IMR-90 (cell line): Measurements from ENCODE around the gene MAGEB17. TPM values are rescaled to one million over a fixed set of nuclear protein-coding genes. Genes with fewer than 3 reads are reported as not detected.
A peak's percentile ranks its signal among the peaks of the same experiment; 100 is the strongest.

Experiments
- ATAC-seq: fragments of 200-7000 bp; cut with Tn5 transposase; 2 replicates; pipeline ENCODE4 v1.9.1; 2020; ENCODE audit warnings: low read depth, mild to moderate bottlenecking, moderate library complexity
- BruUV-seq: library from RNA; stranded (reverse); fragments of 400-500 nt; replicated peaks from 2 replicates; lab custom pipeline; 2021; lab: Mats Ljungman, UMichigan
- CTCF ChIA-PET: fragments of 300-600 bp; formaldehyde crosslinking; extraction: SDS; loops from one replicate; lab custom pipeline; 2021; ENCODE audit warnings: antibody characterized with exemption; lab: Yijun Ruan, JAX
- POLR2A ChIA-PET: fragments of 300-600 bp; sonication (Branson Sonifier 250); formaldehyde crosslinking; loops from one replicate; lab custom pipeline; 2022; ENCODE audit warnings: antibody characterized with exemption; ENCODE audit not compliant: unreplicated experiment; lab: Charles Lee
- DNase-seq: peaks from one replicate; pipeline ENCODE4 v3.0.0; 2013
- H2AFZ ChIP-seq: replicated peaks from 2 replicates; pipeline ENCODE3; 2013; ENCODE audit warnings: low read length, mild to moderate bottlenecking; ENCODE audit not compliant: poor library complexity
- H2AK5ac ChIP-seq: 2 replicates; pipeline ENCODE4 v1.6.1; 2013; ENCODE audit warnings: low read depth, low read length, inconsistent platforms
- H2AK9ac ChIP-seq: replicated peaks from 2 replicates; pipeline ENCODE3; 2013; ENCODE audit warnings: mild to moderate bottlenecking, low read depth, low read length, moderate library complexity; ENCODE audit not compliant: poor library complexity
- H2BK120ac ChIP-seq: 2 replicates; pipeline ENCODE4 v1.6.1; 2013; ENCODE audit warnings: low read depth, low read length, inconsistent platforms
- H2BK15ac ChIP-seq: 3 replicates; pipeline ENCODE4 v1.6.1; 2013; ENCODE audit warnings: low read depth, low read length, inconsistent platforms
- H2BK20ac ChIP-seq: 2 replicates; pipeline ENCODE4 v1.6.1; 2013; ENCODE audit warnings: low read depth, mild to moderate bottlenecking, inconsistent platforms, low read length, moderate library complexity
- H2BK5ac ChIP-seq: 2 replicates; pipeline ENCODE4 v1.6.1; 2013; ENCODE audit warnings: mild to moderate bottlenecking, low read depth, low read length, inconsistent platforms; ENCODE audit not compliant: poor library complexity, severe bottlenecking
- H3K14ac ChIP-seq: replicated peaks from 2 replicates; pipeline ENCODE4 v1.6.1; 2013; ENCODE audit warnings: low read depth, low read length, inconsistent platforms
- H3K18ac ChIP-seq: 2 replicates; pipeline ENCODE4 v1.6.1; 2013; ENCODE audit warnings: low read depth, low read length, control low read depth
- H3K23ac ChIP-seq: 2 replicates; pipeline ENCODE4 v1.6.1; 2013; ENCODE audit warnings: low read depth, low read length, inconsistent platforms
- H3K27ac ChIP-seq: 2 replicates; pipeline ENCODE4 v1.5.1; 2013; ENCODE audit warnings: mild to moderate bottlenecking, control low read depth, low read length; ENCODE audit not compliant: insufficient read depth
- H3K27me3 ChIP-seq: 2 replicates; pipeline ENCODE4 v1.6.1; 2013; ENCODE audit warnings: low read length; ENCODE audit not compliant: control insufficient read depth, insufficient read depth
- H3K36me3 ChIP-seq: 2 replicates; pipeline ENCODE4 v1.6.1; 2013; ENCODE audit warnings: low read length, mixed read lengths; ENCODE audit not compliant: control insufficient read depth, insufficient read depth
- H3K4ac ChIP-seq: 2 replicates; pipeline ENCODE4 v1.6.1; 2013; ENCODE audit warnings: low read depth, low read length, inconsistent platforms
- H3K4me1 ChIP-seq: 2 replicates; pipeline ENCODE4 v1.6.1; 2013; ENCODE audit warnings: low read length, mixed read lengths; ENCODE audit not compliant: control insufficient read depth, insufficient read depth
- H3K4me2 ChIP-seq: 2 replicates; pipeline ENCODE4 v1.6.1; 2013; ENCODE audit warnings: low read depth, mild to moderate bottlenecking, control low read depth, low read length, moderate library complexity
- H3K4me3 ChIP-seq: 2 replicates; pipeline ENCODE4 v1.5.1; 2013; ENCODE audit warnings: low read depth, mild to moderate bottlenecking, control low read depth, low read length, moderate library complexity; ENCODE audit not compliant: insufficient read depth
- H3K56ac ChIP-seq: 2 replicates; pipeline ENCODE4 v1.6.1; 2013; ENCODE audit warnings: low read length, inconsistent platforms; ENCODE audit not compliant: insufficient read depth; ENCODE audit errors: extremely low read depth
- H3K79me1 ChIP-seq, 2 experiments: 2 replicates each; pipeline ENCODE4 v1.6.1; 2013; ENCODE audit warnings: low read length in 2 of 2, inconsistent platforms in 1 of 2, low read depth in 1 of 2
- H3K9ac ChIP-seq: 2 replicates; pipeline ENCODE4 v1.6.1; 2013; ENCODE audit warnings: low read depth, low read length, control low read depth
- H3K9me1 ChIP-seq: 2 replicates; pipeline ENCODE4 v1.6.1; 2013; ENCODE audit warnings: low read length, inconsistent platforms; ENCODE audit not compliant: insufficient read depth
- H3K9me3 ChIP-seq: 2 replicates; pipeline ENCODE4 v1.6.1; 2013; ENCODE audit warnings: low read length; ENCODE audit not compliant: control insufficient read depth, insufficient read depth
- H4K20me1 ChIP-seq: 2 replicates; pipeline ENCODE4 v1.6.1; 2013; ENCODE audit warnings: low read length, inconsistent platforms; ENCODE audit not compliant: insufficient read depth
- H4K5ac ChIP-seq: 2 replicates; pipeline ENCODE4 v1.6.1; 2013; ENCODE audit warnings: mild to moderate bottlenecking, low read depth, low read length, control low read depth
- H4K8ac ChIP-seq, 2 experiments: 2 replicates each; pipeline ENCODE4 v1.6.1; 2013; ENCODE audit warnings: low read depth in 2 of 2, low read length in 2 of 2, control low read depth in 1 of 2, inconsistent platforms in 1 of 2
- H4K91ac ChIP-seq: 2 replicates; pipeline ENCODE4 v1.6.1; 2013; ENCODE audit warnings: low read depth, low read length, inconsistent platforms; ENCODE audit not compliant: insufficient read depth
- CHD1 ChIP-seq: IDR thresholded peaks from 2 replicates; pipeline ENCODE4 v1.6.1; 2012; ENCODE audit warnings: low read depth, low read length, improper control_type of control experiment
- CTCF ChIP-seq: conservative IDR thresholded peaks from 2 replicates; pipeline ENCODE4 v1.5.1; 2012; ENCODE audit warnings: mild to moderate bottlenecking, low read depth, low read length, improper control_type of control experiment
- MAFK ChIP-seq: IDR thresholded peaks from 2 replicates; pipeline ENCODE4 v1.6.1; 2012; ENCODE audit warnings: low read depth, low read length, improper control_type of control experiment
- NFE2L2 ChIP-seq: fragments of 150-350 bp; IDR thresholded peaks from 2 replicates; pipeline ENCODE4 v1.6.1; 2016; ENCODE audit warnings: low read depth, mild to moderate bottlenecking, low read length
- RAD21 ChIP-seq: IDR thresholded peaks from 2 replicates; pipeline ENCODE4 v1.6.1; 2012; ENCODE audit warnings: low read length, improper control_type of control experiment
- RCOR1 ChIP-seq: IDR thresholded peaks from 2 replicates; pipeline ENCODE4 v1.6.1; 2012; ENCODE audit warnings: mild to moderate bottlenecking, low read length, improper control_type of control experiment; ENCODE audit not compliant: insufficient replicate concordance
- SMC3 ChIP-seq: fragments of 150-350 bp; IDR thresholded peaks from 2 replicates; pipeline ENCODE4 v1.6.1; 2016; ENCODE audit warnings: low read depth, mild to moderate bottlenecking, antibody characterized with exemption, low read length, moderate library complexity
- dilution Hi-C: fragments of 300-500 bp; cut with HindIII; formaldehyde crosslinking; loops from one replicate; pipeline ENCODE4 v1.14.3; 2018; ENCODE audit warnings: low sequenced_read_pairs; ENCODE audit not compliant: unreplicated experiment
- in situ Hi-C: fragments of 300-500 bp; cut with MboI; formaldehyde crosslinking; loops from 3 replicates; pipeline ENCODE4 v1.14.3; 2019; ENCODE audit warnings: low sequenced_read_pairs, inconsistent platforms, mixed read lengths
- intact Hi-C: fragments of 100-400 bp; cut with micrococcal nuclease; formaldehyde crosslinking; loops from 2 replicates; pipeline ENCODE4 v1.10.0; 2022
- polyA plus RNA-seq, 3 experiments: library from polyadenylated mRNA; depleted of rRNA; stranded (reverse); fragments of >200 nt; gene quantifications; 2 replicates each; pipeline ENCODE4 v1.2.3, GENCODE V29; 2012; ENCODE audit warnings: low replicate concordance in 1 of 3
- total RNA-seq: library from RNA; depleted of rRNA; stranded (reverse); fragments of >200 nt; gene quantifications from 2 replicates; pipeline ENCODE4 v1.2.3, GENCODE V29; 2012

MAGEB17 gene
- total and polyA plus RNA-seq, 2 of the 4 experiments (the other 2 are of a cell fraction), result under 0.01 to 0.34 TPM

GRCh38 chrX:16212436-16212835 is 45.2 kb downstream of the MAGEB17 start:
- H4K91ac ChIP-seq, result no peak overlapping the region; the same call in 1 of the 2 replicates
- H4K5ac ChIP-seq, result no peak overlapping the region
- ATAC-seq, result peak; percentile 69; the same call in 1 of the 2 replicates
- H2AFZ ChIP-seq, result peak overlapping the region; percentile 80
- no peaks in the 10 kb centered on the region for H3K79me1 ChIP-seq
- no peak overlapping the region for H3K4me2 ChIP-seq
- no peaks in the 10 kb centered on the region for H4K20me1 ChIP-seq
- no peak overlapping the region for H2AK9ac ChIP-seq
- H3K23ac ChIP-seq, result no peak overlapping the region
- H3K4ac ChIP-seq, result no peak overlapping the region
- no peak overlapping the region for H3K56ac ChIP-seq
- peak; percentile 34 for DNase-seq
- no peak overlapping the region for H4K8ac ChIP-seq
- no peaks in the 10 kb centered on the region for H3K36me3 ChIP-seq
- H2BK20ac ChIP-seq, result no peak overlapping the region
- no peak overlapping the region for H3K9ac ChIP-seq
- no peaks in the 10 kb centered on the region for H3K9me1 ChIP-seq
- CTCF ChIA-PET, result interaction anchor here (0.7 to 2.2 kb wide), 4 partner anchors 15 to 282 kb away, joined by 3 to 9 read pairs (median 4); partner anchors contain the start of gene GRPR
- dilution Hi-C loops, result no loop called here
- no TSS peak for BruUV-seq
- no peak overlapping the region for H2BK5ac ChIP-seq
- no peak overlapping the region for H3K4me3 ChIP-seq
- H2BK120ac ChIP-seq, result no peak overlapping the region
- no peak overlapping the region for H3K27ac ChIP-seq
- H3K14ac ChIP-seq, result no peak overlapping the region
- peak overlapping the region; percentile 76; the same call in 1 of the 2 replicates for H2AK5ac ChIP-seq
- H3K4me1 ChIP-seq, result no peaks in the 10 kb centered on the region
- H3K9me3 ChIP-seq, result no peaks in the 10 kb centered on the region
- POLR2A ChIA-PET, result no interaction called here
- no peaks in the 10 kb centered on the region for H3K27me3 ChIP-seq
- no peak overlapping the region; the same call in 2 of the 3 replicates for H2BK15ac ChIP-seq
- in situ Hi-C loops, result no loop called here
- H3K18ac ChIP-seq, result no peak overlapping the region
- intact Hi-C loops, result loop anchor here (1.0 to 10.0 kb wide), 3 partner anchors 90 to 528 kb away; partner anchors contain the start of gene GRPR
- TF ChIP-seq RAD21 (peak; percentile 59), CTCF (peak; percentile 43), CHD1 (no peak), SMC3 (0 out of 2 replicates have a peak, but pooled peaks have one; percentile 35), MAFK (no peak), RCOR1 (no peak), NFE2L2 (no peak)
